T-helper 1 cell treated with Interleukin-12 subunit alpha and Interleukin-12 subunit beta and Interleukin-4 antibody, amounts not matched to agents 30 μg/mL and 1 μg/mL, for 36 hours (primary cell): Measurements from ENCODE around the gene ELOVL5.
"Not testable (repeated sequence)": the region's sequence is repeated elsewhere in the genome, so short reads cannot be mapped to it uniquely, and the experiment has no call there.

Experiments
- H3K27ac Mint-ChIP-seq: one replicate; pipeline ENCODE4 v1.8.0; 2021; ENCODE audit warnings: mild to moderate bottlenecking, mixed read lengths
- H3K27me3 Mint-ChIP-seq: one replicate; pipeline ENCODE4 v1.8.0; 2021; ENCODE audit warnings: low read depth, mixed read lengths
- H3K36me3 Mint-ChIP-seq: one replicate; pipeline ENCODE4 v1.8.0; 2021; ENCODE audit warnings: low read depth, mixed read lengths
- H3K4me1 Mint-ChIP-seq: one replicate; pipeline ENCODE4 v1.8.0; 2021; ENCODE audit warnings: low read depth, mixed read lengths
- H3K4me3 Mint-ChIP-seq: one replicate; pipeline ENCODE4 v1.8.0; 2021; ENCODE audit warnings: mild to moderate bottlenecking, moderate library complexity, mixed read lengths
- H3K9me3 Mint-ChIP-seq: one replicate; pipeline ENCODE4 v1.8.0; 2021; ENCODE audit warnings: mixed read lengths

The ELOVL5 gene

DNA sequence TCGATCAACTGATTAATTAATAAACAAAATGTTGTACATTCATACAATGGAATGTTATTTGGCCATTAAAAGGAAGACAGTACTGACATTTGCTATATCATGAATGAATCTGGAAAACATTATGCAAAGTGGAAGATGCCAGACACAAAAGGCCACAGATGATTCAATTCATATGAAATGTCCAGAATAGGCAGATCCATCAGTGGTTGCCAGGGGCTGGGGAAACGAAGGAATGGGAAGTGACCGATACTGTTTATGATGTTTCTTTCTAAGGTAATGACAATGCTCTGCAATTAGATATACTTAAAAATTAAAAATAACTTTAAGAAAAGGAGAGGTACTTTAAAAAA, 37.2 kb downstream of the ELOVL5 start:
- Mint-ChIP-seq H3K4me1 (peaks cover 88% of the 10 kb centered on the region), H3K36me3 (peaks cover 11% of the 10 kb centered on the region), H3K27me3 (no peaks in the 10 kb centered on the region), H3K9me3 (no peaks in the 10 kb centered on the region), H3K27ac (peak overlapping the region; percentile 13), H3K4me3 (no peak overlapping the region)

DNA sequence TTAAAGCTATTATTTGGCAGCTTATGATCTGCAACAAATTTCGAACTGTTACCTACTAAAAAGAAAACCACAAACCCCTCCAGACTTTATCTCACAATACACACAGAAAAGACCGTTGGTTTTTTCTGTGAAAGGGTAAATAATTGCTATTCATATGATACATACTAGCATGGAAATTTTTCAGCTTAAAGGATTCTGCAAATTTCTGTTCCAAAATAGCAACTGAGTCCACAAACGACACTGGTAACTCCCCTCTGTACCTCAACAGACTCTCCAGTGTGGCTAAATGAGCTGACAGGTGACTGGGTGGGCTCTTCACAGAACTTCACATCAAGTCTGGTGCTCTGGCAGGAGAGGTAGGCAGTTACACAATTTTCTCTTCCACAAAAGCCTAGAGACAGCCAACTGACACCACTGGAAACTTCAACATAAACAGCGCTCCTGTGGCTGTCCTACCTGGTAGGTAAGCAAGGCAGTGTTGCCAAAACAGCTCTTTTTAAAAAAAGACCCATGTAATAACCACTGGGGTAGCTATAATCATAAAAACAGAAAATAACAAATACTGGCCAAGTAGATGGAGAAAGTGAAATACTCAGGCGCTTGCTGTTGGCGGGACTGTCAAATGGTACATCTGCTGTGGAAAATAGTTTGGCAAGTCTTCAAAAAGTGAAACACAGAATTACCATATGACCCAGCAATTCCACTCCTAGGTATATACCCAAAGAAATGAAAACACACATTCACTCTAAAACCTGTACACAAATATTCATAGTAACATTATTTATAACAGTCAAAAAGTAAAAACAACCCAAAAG, 37.8 kb downstream of the ELOVL5 start:
- no peak overlapping the region for H3K4me3 Mint-ChIP-seq

DNA sequence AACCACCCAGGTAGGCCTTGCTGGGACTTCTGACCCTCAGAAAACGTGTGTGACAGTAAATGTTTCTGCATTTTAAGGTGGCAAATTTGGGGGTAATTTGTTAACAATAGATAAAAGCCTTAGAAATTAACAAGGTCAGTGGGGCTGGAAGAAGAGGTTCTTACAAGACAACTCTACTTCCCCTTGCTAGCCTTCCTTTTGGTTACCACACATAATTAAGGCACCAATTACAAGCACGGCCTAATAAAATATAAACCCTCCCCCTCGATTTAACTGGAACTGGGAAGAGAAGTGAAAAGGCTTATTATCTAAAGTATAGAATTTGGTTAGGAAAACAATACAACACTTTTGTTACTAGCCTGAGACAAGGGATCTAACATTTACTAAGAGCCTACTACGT, 38.8 kb downstream of the ELOVL5 start:
- Mint-ChIP-seq H3K27me3 (no peaks in the 10 kb centered on the region), H3K4me1 (peaks cover 77% of the 10 kb centered on the region), H3K4me3 (no peak overlapping the region), H3K36me3 (peaks cover 11% of the 10 kb centered on the region), H3K9me3 (no peaks in the 10 kb centered on the region), H3K27ac (no peak overlapping the region)

More for the DNA sequence above, 37.8 kb downstream of the ELOVL5 start:
- H3K36me3 Mint-ChIP-seq: peaks cover 11% of the 10 kb centered on the region
- H3K27me3 Mint-ChIP-seq: no peaks in the 10 kb centered on the region
- H3K27ac Mint-ChIP-seq: peak overlapping the region; percentile 13
- H3K4me1 Mint-ChIP-seq: peaks cover 86% of the 10 kb centered on the region
- no peaks in the 10 kb centered on the region for H3K9me3 Mint-ChIP-seq

DNA sequence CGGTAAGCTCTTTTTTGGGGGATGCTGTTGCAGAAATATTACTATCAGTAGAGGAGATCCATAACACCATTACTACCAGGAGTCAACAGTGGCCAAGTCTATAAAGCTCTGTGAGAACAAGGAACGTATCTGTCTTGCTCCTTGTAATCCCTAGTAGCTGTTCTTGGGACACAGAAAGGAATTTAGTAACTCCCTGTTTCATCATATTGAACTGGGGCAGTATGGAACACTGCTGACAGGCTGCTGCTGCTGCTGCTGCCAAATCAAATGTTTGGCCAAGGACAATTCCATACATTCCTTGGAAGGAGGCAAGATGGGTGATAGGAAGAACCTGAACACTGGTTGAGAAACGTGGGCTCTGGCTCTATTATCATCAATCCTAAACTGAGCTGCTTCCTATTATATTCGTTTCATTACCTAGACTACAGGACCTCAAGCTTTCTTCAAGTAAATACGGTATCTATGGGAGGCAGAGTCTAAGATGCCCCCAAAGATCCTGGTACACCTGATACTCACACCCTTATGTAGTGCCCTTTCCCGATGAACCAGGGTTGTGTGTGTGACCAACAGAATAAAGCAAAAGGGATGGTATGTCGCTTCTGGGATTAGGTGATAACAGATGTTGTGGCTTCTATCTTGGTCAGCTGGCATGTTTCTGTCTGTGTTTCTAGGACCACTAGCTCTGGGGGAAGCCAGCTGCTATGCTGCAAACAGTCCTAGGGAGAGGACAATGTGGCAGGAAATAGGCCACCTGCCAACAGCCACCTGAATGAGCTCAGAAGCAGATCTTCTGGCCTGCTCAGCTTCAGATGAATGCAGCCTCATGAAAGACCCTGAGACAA, 39.5 kb downstream of the ELOVL5 start:
- Mint-ChIP-seq H3K4me1 (peaks cover 77% of the 10 kb centered on the region), H3K4me3 (no peak overlapping the region), H3K36me3 (peaks cover 14% of the 10 kb centered on the region), H3K27ac (peak overlapping the region; percentile 32), H3K27me3 (no peaks in the 10 kb centered on the region), H3K9me3 (no peaks in the 10 kb centered on the region)

GRCh38 chr6:53306819-53307347, 41.9 kb downstream of the ELOVL5 start:
- H3K27me3 Mint-ChIP-seq: no peaks in the 10 kb centered on the region
- H3K36me3 Mint-ChIP-seq: peaks cover 8% of the 10 kb centered on the region
- no peaks in the 10 kb centered on the region for H3K9me3 Mint-ChIP-seq
- no peak overlapping the region for H3K4me3 Mint-ChIP-seq
- peaks cover 79% of the 10 kb centered on the region for H3K4me1 Mint-ChIP-seq
- H3K27ac Mint-ChIP-seq: peak overlapping the region; percentile 23

- peaks cover 81% of the 10 kb centered on the region for H3K4me1 Mint-ChIP-seq
- peak overlapping the region; percentile 23 for H3K27ac Mint-ChIP-seq
- not testable (repeated sequence) for H3K27me3 Mint-ChIP-seq, H3K9me3 Mint-ChIP-seq, H3K36me3 Mint-ChIP-seq, H3K4me3 Mint-ChIP-seq
Measured at GRCh38 chr6:53306217-53306616, 42.5 kb downstream of the ELOVL5 start.

DNA sequence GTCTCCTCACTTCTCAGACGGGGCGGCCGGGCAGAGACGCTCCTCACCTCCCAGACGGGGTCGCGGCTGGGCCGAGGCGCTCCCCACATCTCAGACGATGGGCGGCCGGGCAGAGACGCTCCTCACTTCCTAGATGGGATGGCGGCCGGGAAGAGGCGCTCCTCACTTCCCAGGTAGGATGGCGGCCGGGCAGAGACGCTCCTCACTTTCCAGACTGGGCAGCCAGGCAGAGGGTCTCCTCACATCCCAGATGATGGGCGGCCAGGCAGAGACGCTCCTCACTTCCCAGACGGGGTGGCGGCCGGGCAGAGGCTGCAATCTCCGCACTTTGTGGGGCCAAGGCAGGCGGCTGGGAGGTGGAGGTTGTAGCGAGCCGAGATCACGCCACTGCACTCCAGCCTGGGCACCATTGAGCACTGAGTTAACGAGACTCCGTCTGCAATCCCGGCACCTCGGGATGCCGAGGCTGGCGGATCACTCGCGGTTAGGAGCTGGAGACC, 43.2 kb downstream of the ELOVL5 start:
- not testable (repeated sequence) for H3K4me3 Mint-ChIP-seq, H3K9me3 Mint-ChIP-seq, H3K27me3 Mint-ChIP-seq, H3K27ac Mint-ChIP-seq, H3K36me3 Mint-ChIP-seq
- peaks cover 81% of the 10 kb centered on the region for H3K4me1 Mint-ChIP-seq

DNA sequence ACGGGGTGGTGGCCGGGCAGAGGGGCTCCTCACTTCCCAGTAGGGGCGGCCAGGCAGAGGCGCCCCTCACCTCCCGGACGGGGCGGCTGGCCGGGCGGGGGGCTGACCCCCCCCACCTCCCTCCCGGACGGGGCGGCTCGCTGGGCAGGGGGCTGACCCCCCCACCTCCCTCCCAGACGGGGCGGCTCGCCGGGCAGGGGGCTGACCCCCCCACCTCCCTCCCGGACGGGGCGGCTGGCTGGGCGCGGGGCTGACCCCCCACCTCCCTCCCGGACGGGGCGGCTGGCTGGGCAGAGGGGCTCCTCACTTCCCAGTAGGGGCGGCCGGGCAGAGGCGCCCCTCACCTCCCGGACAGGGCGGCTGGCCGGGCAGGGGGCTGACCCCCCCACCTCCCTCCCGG, 43.8 kb downstream of the ELOVL5 start:
- not testable (repeated sequence) for H3K9me3 Mint-ChIP-seq, H3K36me3 Mint-ChIP-seq, H3K27ac Mint-ChIP-seq, H3K4me3 Mint-ChIP-seq, H3K27me3 Mint-ChIP-seq
- H3K4me1 Mint-ChIP-seq: peaks cover 81% of the 10 kb centered on the region

GRCh38 chr6:53302678-53303360, 45.9 kb downstream of the ELOVL5 start:
- Mint-ChIP-seq H3K36me3 (peaks cover 4% of the 10 kb centered on the region), H3K9me3 (no peaks in the 10 kb centered on the region), H3K27me3 (no peaks in the 10 kb centered on the region), H3K4me3 (peak overlapping the region; percentile 64), H3K27ac (peak overlapping the region; percentile 73), H3K4me1 (peaks cover 69% of the 10 kb centered on the region)

GRCh38 chr6:53301801-53302537, 46.8 kb downstream of the ELOVL5 start:
- H3K4me1 Mint-ChIP-seq: peaks cover 66% of the 10 kb centered on the region
- H3K9me3 Mint-ChIP-seq: no peaks in the 10 kb centered on the region
- peak overlapping the region; percentile 38 for H3K4me3 Mint-ChIP-seq
- peak overlapping the region; percentile 52 for H3K27ac Mint-ChIP-seq
- H3K27me3 Mint-ChIP-seq: no peaks in the 10 kb centered on the region
- H3K36me3 Mint-ChIP-seq: peaks cover 6% of the 10 kb centered on the region

DNA sequence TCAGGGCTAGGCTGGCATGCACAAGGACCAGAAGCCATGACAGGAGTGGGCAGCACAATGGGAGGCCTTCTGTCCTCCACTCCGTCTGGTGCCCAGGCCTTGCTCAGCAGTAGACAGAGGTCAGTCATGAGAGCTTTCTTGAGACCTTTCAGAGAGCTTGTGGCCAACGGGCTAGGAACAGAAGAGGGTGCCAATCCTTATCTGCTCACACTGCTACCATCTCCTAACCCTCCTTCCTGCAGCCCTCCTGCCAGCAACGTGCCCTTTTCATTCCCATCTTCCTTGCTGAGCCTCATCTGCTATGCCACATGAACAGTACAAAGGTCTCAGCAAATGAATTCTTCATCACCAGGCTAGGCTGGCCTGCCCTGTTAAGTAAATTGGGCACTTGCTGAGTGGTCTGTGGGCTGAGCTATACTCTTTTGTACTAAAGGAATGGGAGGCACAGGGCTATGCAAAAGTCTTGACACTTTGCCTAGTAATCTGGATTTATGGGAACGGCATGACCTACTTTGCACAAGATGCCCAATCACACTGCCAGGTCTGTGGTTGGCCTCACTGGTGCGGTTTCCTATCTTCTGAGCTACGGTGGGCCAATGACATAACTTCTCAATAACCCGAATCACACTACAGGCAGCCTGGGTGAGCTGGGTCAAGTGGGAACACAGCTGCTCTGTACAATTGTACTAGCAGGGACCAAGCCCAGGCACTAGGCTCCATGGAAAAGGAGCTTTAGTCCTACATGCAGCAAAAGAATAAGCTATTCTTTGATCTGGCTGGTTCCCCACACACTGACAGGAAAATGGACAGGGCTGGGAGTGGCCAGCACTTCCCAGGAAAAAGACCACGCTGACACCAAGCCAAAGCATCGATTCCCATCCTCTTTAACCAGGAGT, 47.8 kb downstream of the ELOVL5 start:
- H3K27me3 Mint-ChIP-seq: no peaks in the 10 kb centered on the region
- H3K9me3 Mint-ChIP-seq: no peaks in the 10 kb centered on the region
- H3K4me1 Mint-ChIP-seq: peaks cover 63% of the 10 kb centered on the region
- no peak overlapping the region for H3K4me3 Mint-ChIP-seq
- H3K27ac Mint-ChIP-seq: no peak overlapping the region
- H3K36me3 Mint-ChIP-seq: peaks cover 6% of the 10 kb centered on the region

- no peak overlapping the region for H3K27ac Mint-ChIP-seq
- peaks cover 8% of the 10 kb centered on the region for H3K36me3 Mint-ChIP-seq
- H3K9me3 Mint-ChIP-seq: no peaks in the 10 kb centered on the region
- H3K27me3 Mint-ChIP-seq: no peaks in the 10 kb centered on the region
- no peak overlapping the region for H3K4me3 Mint-ChIP-seq
- H3K4me1 Mint-ChIP-seq: peaks cover 68% of the 10 kb centered on the region
Measured at GRCh38 chr6:53299331-53300005, 49.3 kb downstream of the ELOVL5 start.

DNA sequence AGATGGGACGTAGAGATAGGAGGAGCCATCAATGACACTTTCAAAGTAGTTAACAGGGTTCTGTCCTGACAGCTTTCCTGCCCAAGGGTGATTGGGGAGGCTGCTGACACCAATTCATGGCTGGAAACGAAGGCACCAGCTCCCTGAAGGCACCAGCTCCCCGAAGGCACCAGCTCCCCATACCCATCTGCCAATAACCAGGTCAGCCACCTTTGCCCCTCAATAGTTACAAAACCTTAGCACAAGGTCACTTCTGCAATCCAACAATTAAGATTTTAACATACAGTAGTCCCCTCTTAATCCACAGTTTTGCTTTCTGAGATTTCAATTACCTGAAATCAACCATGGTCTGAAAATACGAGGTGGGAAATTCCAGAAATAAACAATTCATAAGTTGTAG, 51.7 kb downstream of the ELOVL5 start:
- H3K4me1 Mint-ChIP-seq: peaks cover 46% of the 10 kb centered on the region
- H3K4me3 Mint-ChIP-seq: no peak overlapping the region
- peaks cover 5% of the 10 kb centered on the region for H3K36me3 Mint-ChIP-seq
- H3K9me3 Mint-ChIP-seq: no peaks in the 10 kb centered on the region
- no peak overlapping the region for H3K27ac Mint-ChIP-seq
- no peaks in the 10 kb centered on the region for H3K27me3 Mint-ChIP-seq
